ENCODE results near the gene FAM53A. TPM values are rescaled to one million over a fixed set of nuclear protein-coding genes. Genes with fewer than 3 reads are reported as not detected.
"Not testable (repeated sequence)": the region's sequence is repeated elsewhere in the genome, so short reads cannot be mapped to it uniquely, and the experiment has no call there.

FAM53A gene
- polyA plus RNA-seq, 3 donors = 1.1 to 1.7 (median 1.3) TPM

DNA sequence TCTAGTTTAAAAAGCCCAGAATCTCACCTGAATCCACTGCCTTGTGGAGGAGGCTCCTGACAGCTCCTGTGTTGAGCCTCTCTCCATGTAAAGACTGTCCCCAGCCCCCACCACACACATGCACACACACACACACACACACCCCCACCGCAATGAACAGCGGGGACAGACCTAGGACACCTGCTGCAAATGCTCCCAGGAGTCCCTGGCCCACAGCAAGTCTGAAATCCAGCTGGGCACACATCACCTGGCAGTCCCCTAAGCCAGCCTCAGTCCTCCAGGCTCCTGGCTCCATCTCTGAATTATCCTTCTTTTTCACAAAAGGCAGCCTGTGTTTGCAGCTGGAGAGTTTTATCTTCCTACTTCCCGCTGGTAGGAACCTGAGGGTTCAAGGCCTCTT lies 6.6 kb upstream of the FAM53A start:
- no peak for DNase-seq (ENCODE audit: low read depth in 3 of 3, low spot score in 2 of 3)

- DNase-seq (ENCODE audit: low read depth in 3 of 3, low spot score in 2 of 3) = no peak
These were observed 2.4 kb upstream of the FAM53A start for GRCh38 chr4:1686440-1687036.

DNA sequence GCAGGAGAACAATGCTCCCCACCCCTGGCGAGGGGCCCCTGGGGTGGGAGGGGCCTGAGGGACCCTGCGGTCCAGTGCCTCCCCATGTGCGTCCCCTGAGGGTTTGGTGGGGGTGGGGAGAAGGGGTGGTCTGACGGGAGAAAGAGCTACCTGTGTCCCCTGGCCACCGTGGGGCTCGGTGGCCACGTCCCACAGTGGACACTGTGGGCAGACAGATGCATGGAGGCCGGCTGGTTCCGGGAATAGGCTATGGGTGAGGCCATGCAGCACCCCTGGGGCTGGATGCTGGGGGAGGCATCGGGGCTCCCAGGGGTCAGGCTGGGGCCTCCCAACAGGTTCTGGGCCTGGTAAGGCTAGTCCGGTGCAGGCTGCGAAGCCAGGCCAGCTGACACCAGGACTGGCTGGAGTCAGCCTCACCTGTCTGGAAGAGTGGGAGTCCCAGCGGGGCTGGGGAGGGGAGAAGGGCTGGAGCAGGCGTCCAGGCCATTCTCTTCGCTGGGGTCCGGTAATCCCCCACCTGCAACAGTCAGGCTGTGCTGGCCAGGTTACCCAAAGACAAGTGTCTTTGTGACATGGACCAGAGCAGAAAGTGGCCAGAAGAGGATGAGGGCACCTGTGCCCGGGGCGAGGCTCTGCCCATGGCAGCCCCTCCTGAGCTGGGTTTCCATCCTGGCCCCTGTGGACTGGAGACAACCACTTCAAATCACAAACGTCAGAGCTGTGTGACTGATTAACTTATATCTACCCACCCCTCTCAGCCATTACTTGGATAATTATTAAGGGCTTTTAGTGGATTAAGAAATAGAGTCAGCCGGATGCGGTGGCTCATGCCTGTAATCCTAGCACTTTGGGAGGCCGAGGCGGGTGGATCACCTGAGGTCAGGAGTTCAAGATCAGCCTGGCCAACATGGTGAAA lies 1.4 kb upstream of the FAM53A start:
- no peak for DNase-seq (ENCODE audit: low read depth in 3 of 3, low spot score in 2 of 3)

GRCh38 chr4:1684506-1685234 lies 557 bp upstream of the FAM53A start:
- DNase-seq (ENCODE audit: low read depth in 3 of 3, low spot score in 2 of 3) = no peak

- DNase-seq (ENCODE audit: low read depth in 3 of 3, low spot score in 2 of 3) = peak in 1 of 3 donors; percentile 33
These were observed 815 bp downstream of the FAM53A start for GRCh38 chr4:1683261-1683735.

- DNase-seq (ENCODE audit: low read depth in 3 of 3, low spot score in 2 of 3) = no peak
These were observed 1.3 kb downstream of the FAM53A start for GRCh38 chr4:1682860-1683259.

DNA sequence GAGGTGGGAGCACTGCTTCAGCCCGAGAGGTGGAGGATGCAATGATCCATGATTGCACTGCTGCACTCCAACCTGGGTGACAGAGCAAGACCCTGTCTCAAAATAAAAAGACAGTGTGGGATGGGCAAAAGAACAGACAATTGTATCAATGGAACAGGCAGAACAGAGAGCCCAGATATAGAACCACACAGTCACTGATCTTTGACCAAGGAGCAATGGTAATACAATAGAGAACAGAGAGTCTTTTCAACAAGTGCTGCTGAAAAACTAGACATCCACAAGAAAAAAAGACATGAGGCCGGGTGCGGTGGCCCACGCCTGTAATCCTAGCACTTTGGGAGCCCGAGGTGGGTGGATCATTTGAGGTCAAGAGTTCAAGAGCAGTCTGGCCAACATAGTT lies 5.9 kb downstream of the FAM53A start:
- DNase-seq (ENCODE audit: low read depth in 3 of 3, low spot score in 2 of 3) = no peak

DNA sequence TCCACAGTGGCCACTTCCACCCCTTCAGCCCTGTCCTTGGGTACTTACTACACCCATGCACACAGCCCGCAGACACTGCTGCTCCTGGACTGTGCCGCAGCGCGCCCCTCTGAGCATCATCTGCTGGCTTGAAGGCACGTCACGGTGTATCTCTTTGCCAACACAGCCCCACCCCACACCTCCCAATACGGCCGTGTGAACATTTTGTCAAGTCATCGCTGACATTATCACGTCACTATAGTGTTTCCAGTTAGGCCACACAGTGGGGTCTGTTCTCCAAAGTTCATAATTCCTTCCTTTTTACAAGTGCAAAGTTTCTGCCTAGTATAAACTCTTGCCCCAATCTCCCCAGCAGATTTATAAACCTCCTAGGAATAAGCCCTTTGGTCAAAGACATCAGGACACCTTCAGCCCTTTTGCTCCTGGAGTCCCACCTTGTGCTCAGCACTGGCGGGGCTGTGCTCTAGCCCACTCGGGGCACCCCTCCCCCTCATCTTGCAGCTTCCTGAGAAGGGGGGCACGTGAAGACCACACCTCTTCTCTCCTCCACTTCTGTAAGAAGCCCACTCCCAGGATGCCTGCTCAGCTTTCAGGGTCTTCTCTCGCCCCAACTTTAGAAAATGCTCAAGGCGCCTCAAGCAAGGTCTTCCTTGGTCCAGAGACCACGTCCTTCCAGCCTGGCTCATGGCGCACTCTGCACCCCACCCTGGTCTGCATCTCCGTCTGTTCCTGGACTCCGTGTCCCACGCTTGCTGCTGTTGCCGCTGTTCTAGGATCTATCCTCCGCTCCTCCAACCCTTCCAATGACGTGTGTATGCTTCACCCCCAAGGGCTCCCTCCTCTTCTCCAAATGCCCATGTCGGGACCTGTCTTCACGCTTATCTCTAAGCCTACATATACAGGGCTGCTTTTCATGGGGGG lies 7.2 kb downstream of the FAM53A start:
- DNase-seq (ENCODE audit: low read depth in 3 of 3, low spot score in 2 of 3) = no peak

GRCh38 chr4:1675802-1676137 lies 8.3 kb downstream of the FAM53A start:
- DNase-seq (ENCODE audit: low read depth in 3 of 3, low spot score in 2 of 3) = no peak

DNA sequence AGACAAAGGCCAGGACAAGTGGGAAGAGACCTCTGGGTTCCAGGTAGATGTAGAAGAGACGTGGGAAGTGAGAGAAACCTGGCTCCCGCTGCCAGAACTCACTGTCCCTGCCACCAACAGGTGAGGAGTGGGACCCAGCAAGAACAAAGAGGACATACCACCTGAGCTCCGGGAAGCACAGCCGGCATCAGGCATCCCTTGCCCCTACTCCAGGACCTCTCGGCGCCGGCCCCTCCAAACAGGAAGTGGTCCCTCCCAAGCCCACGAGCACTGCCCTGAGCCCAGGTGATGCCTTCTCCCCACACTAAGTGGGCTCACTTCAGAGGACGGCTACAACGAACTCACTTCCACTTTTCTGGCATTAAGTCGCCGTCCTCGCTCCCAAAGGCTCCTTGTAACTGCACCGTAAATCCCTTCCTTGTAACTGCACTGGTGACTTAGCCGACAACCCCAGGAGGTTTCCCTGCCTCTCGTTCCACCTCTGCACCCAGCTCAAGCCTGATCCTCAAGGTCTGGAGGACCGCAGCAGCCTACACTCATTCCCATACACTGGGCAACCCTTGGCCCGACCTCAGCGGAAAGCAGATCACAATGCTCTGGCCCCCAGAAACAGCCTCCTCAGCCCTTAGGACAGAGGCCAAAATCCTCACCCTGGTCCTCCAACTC lies 8.8 kb downstream of the FAM53A start:
- no peak for DNase-seq (ENCODE audit: low read depth in 3 of 3, low spot score in 2 of 3)

DNA sequence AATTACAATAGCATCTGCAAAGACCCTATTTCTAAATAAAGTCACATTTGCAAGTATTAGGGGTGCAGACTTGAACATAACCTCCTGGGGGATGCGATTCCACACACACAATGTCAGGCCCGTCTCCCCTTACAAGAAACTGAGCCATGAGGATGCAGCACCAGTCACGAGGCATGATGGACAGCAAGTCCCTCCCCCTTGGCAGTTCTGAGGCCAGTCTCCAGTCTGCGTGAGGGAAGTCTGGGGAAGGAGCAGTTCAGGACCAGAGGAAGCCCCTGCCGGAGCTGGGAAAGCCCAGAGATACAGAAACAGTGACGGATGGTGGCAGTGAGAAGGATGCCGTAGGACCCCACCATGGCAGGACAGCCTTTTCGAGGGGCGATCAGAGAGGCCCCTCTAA lies 9.4 kb downstream of the FAM53A start:
- no peak for DNase-seq (ENCODE audit: low read depth in 3 of 3, low spot score in 2 of 3)

DNA sequence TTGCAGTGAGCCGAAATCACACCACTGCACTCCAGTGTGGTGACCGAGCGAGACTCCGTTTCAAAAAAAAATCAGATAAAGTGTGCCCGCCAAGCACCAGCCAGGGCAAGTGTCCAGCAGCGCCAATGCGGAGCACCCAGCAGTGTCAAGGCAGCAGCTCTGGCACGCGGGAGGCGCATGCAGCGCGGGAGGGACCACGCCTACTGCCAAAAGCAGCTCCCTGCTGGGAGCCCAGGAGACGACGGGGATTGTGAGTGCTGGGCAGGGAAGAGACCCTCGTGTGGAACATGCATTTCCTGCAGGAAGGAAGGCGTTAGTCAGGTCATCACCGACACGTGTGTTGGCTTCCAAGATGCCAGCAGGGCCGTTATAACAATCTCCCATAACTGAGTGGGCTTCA lies 10.4 kb downstream of the FAM53A start:
- no peak for DNase-seq (ENCODE audit: low read depth in 3 of 3, low spot score in 2 of 3)

GRCh38 chr4:1671011-1671410 lies 13.1 kb downstream of the FAM53A start:
- DNase-seq (ENCODE audit: low read depth in 3 of 3, low spot score in 2 of 3) = not testable (repeated sequence)

DNA sequence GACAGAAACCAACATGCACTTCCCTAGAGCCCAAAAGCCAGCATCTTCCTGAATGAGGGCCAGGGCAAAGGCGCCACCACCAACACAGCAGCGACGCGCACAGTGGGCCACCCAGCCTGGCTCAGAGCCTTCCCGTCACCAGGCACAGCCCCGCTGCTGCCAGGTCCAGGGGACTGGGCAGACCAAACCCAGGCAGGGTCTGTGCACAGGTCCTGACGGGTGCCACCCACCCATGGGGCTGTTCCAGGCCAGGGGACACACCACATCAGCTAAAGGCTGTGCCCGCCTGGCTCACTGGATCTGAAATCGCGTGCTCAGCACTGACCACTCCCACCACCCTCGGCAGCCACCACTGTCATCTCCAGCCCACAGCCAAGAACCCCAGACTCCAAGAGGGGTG lies 13.8 kb downstream of the FAM53A start:
- DNase-seq (ENCODE audit: low read depth in 3 of 3, low spot score in 2 of 3) = no peak

- no peak for DNase-seq (ENCODE audit: low read depth in 3 of 3, low spot score in 2 of 3)
These were observed 14.3 kb downstream of the FAM53A start for GRCh38 chr4:1669850-1670249.

- no peak for DNase-seq (ENCODE audit: low read depth in 3 of 3, low spot score in 2 of 3)
These were observed 14.8 kb downstream of the FAM53A start for GRCh38 chr4:1669270-1669669.

DNA sequence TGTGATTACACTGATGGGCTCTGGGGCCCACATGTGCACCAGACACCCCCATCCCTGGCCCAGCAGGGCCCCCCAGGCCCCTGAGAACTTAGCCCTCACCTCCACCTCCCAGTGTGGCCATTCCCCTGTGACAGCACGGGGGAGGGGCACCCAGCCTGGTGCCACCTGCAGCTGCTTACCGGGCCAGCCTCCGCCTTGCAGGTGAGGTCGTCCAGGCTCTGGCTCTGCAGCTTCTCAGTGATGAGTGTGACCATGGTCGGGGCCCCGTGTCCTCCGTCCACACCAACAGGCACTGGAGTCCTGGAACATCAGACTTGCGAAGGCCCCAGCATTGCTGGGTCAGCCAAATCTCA lies 15.6 kb downstream of the FAM53A start:
- DNase-seq (ENCODE audit: low read depth in 3 of 3, low spot score in 2 of 3) = no peak

DNA sequence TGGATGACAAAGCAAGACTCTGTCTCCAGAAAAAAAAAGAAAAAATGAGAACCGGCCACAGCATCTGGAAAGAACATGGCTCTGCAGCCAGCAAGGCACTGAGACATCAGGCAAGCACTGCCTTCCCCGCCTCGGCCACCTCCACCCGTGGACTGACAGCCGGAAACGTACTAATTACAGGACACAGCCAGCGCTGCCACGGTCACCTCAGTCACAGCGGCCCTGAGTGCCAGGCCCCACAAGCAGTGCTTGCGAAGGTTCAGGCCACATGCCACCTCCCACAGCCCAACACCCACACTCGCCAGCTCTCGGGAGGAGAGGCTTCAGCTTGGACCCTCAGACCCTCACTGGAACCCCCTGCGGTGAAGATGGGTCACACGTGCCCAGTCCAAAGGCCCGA lies 16.8 kb downstream of the FAM53A start:
- DNase-seq (ENCODE audit: low read depth in 3 of 3, low spot score in 2 of 3) = no peak

GRCh38 chr4:1666391-1666790 lies 17.7 kb downstream of the FAM53A start:
- DNase-seq (ENCODE audit: low read depth in 3 of 3, low spot score in 2 of 3) = no peak

DNA sequence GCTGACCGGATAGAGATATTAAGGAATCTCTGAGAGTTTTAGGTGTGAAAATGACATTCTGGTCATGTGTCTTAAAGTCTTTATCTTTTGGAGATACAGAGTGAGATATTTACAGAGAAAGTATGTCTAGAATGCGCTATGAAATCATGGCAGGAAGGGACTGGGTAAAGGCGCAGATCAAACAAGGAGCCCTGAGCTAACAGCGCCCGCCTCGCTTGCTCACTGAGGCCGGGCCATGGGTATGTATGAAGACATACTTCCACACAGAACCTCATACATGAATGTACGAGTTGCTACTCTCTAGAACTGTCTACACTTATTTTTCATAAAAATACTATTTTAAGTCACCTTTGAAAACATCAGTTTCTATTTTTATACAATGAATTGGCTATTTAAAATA lies 20.0 kb downstream of the FAM53A start:
- no peak for DNase-seq (ENCODE audit: low read depth in 3 of 3, low spot score in 2 of 3)

Measured in right renal cortex interstitium (tissue), 3 donors.